HCT116 (cell line): ENCODE measurements around the gene ASCL1. TPM values are rescaled to one million over a fixed set of nuclear protein-coding genes. Genes with fewer than 3 reads are reported as not detected.

Source experiments
- ATAC-seq: fragments of 200-7000 bp; cut with Tn5 transposase; 2 replicates; pipeline ENCODE4 v1.9.1; 2020; ENCODE audit warnings: mild to moderate bottlenecking, moderate library complexity
- BruUV-seq: library from RNA; stranded (reverse); fragments of 400-500 nt; replicated peaks from 2 replicates; lab custom pipeline; 2021; lab: Mats Ljungman, UMichigan
- CTCF ChIA-PET: fragments of 300-600 bp; sonication (Branson Sonifier 250); formaldehyde crosslinking; loops from one replicate; lab custom pipeline; 2021; ENCODE audit warnings: antibody characterized with exemption; lab: Charles Lee
- POLR2A ChIA-PET: fragments of 300-600, 350-600 bp; sonication (Branson Sonifier 250); formaldehyde crosslinking; loops from one replicate; lab custom pipeline; 2021; ENCODE audit warnings: antibody characterized with exemption; lab: Charles Lee
- RAD21 ChIA-PET, 2 experiments: fragments of 300-600 bp; sonication (Branson Sonifier 250); formaldehyde crosslinking; loops; one replicate each; lab custom pipeline; 2023; ENCODE audit warnings: low total read pairs in 2 of 2; ENCODE audit not compliant: uncharacterized antibody in 2 of 2, unreplicated experiment in 2 of 2, low non-redundant PET in 1 of 2; lab: Charles Lee
- DNase-seq: peaks from one replicate; pipeline ENCODE4 v3.0.0-alpha.2; 2010; ENCODE audit warnings: low read depth, low spot score
- H2AFZ ChIP-seq: fragments of 200-600 bp; shearing (Covaris generic), sonication (generic); 2 replicates; pipeline ENCODE4 v1.6.1; 2017; ENCODE audit warnings: low read depth, mixed run types, mixed read lengths, antibody characterized with exemption, low read length; ENCODE audit not compliant: poor library complexity, severe bottlenecking
- H3K27ac ChIP-seq: 2 replicates; pipeline ENCODE4 v1.5.1; 2012; ENCODE audit warnings: low read depth, low read length
- H3K27me3 ChIP-seq: fragments of 200-600 bp; sonication (generic); 2 replicates; pipeline ENCODE4 v1.6.1; 2016; ENCODE audit warnings: mixed run types, low read length, mixed read lengths; ENCODE audit not compliant: insufficient read depth
- H3K36me3 ChIP-seq, 2 experiments: fragments of 200-500 bp in 1 of 2; fragments of 200-600 bp in 1 of 2; sonication (Bioruptor generic) in 1 of 2; sonication (generic) in 1 of 2; 2 replicates each; pipeline versions ENCODE4 v1.5.1 to v1.6.1; 2014 to 2016; ENCODE audit warnings: low read length in 2 of 2, inconsistent platforms in 1 of 2, mixed read lengths in 1 of 2, mixed run types in 1 of 2; ENCODE audit not compliant: insufficient read depth in 2 of 2, control insufficient read depth in 1 of 2
- H3K4me1 ChIP-seq, 2 experiments: fragments of 200-600 bp in 1 of 2; sonication (generic) in 1 of 2; 2 replicates each; pipeline versions ENCODE4 v1.5.1 to v1.6.1; 2012 to 2017; ENCODE audit warnings: low read length in 2 of 2, inconsistent platforms in 1 of 2, mild to moderate bottlenecking in 1 of 2, mixed read lengths in 1 of 2, mixed run types in 1 of 2, moderate library complexity in 1 of 2; ENCODE audit not compliant: insufficient read depth in 2 of 2, control insufficient read depth in 1 of 2
- H3K4me2 ChIP-seq: fragments of 200-600 bp; sonication (generic); 2 replicates; pipeline ENCODE4 v1.6.1; 2017; ENCODE audit warnings: mixed run types, low read length, mixed read lengths
- H3K4me3 ChIP-seq, 2 experiments: fragments of 200-600 bp in 1 of 2; sonication (generic) in 1 of 2; replicated peaks in 1 of 2; 2 replicates each; pipeline ENCODE4 v1.5.1; 2011 to 2016; ENCODE audit warnings: low read length in 2 of 2, control low read depth in 1 of 2, low read depth in 1 of 2, mild to moderate bottlenecking in 1 of 2, mixed read lengths in 1 of 2, mixed run types in 1 of 2
- H3K79me2 ChIP-seq: fragments of 200-600 bp; sonication (generic); 2 replicates; pipeline ENCODE4 v1.6.1; 2017; ENCODE audit warnings: mild to moderate bottlenecking, mixed run types, low read length, moderate library complexity, mixed read lengths; ENCODE audit not compliant: insufficient read depth
- H3K9ac ChIP-seq: fragments of 200-600 bp; sonication (generic); 2 replicates; pipeline ENCODE4 v1.6.1; 2016; ENCODE audit warnings: low read length, mixed read lengths
- H3K9me2 ChIP-seq: fragments of 200-600 bp; sonication (generic), shearing (Covaris generic); 2 replicates; pipeline ENCODE4 v1.6.1; 2017; ENCODE audit warnings: mixed run types, mild to moderate bottlenecking, moderate library complexity; ENCODE audit not compliant: insufficient read depth
- H3K9me3 ChIP-seq, 2 experiments: fragments of 200-500 bp in 1 of 2; fragments of 200-600 bp in 1 of 2; sonication (Bioruptor generic) in 1 of 2; sonication (generic) in 1 of 2; 2 replicates each; pipeline ENCODE4 v1.6.1; 2014 to 2017; ENCODE audit warnings: low read length in 2 of 2, mixed read lengths in 2 of 2, inconsistent platforms in 1 of 2, low read depth in 1 of 2, mild to moderate bottlenecking in 1 of 2, mixed run types in 1 of 2, moderate library complexity in 1 of 2; ENCODE audit not compliant: control insufficient read depth in 1 of 2, insufficient read depth in 1 of 2
- H4K20me1 ChIP-seq: fragments of 200-600 bp; sonication (generic), shearing (Covaris generic); 2 replicates; pipeline ENCODE4 v1.6.1; 2017; ENCODE audit warnings: mixed run types, mild to moderate bottlenecking, moderate library complexity; ENCODE audit not compliant: insufficient read depth
- CBX3 ChIP-seq: IDR thresholded peaks from 2 replicates; pipeline ENCODE4 v1.6.1; 2012; ENCODE audit warnings: low read depth
- CEBPB ChIP-seq: IDR thresholded peaks from 2 replicates; pipeline ENCODE4 v1.6.1; 2012; ENCODE audit warnings: low read depth
- EGR1 ChIP-seq: IDR thresholded peaks from 2 replicates; pipeline ENCODE4 v1.6.1; 2012; ENCODE audit warnings: low read depth
- FOSL1 ChIP-seq: IDR thresholded peaks from 2 replicates; pipeline ENCODE4 v1.6.1; 2012; ENCODE audit warnings: low read depth
- JUND ChIP-seq: IDR thresholded peaks from 2 replicates; pipeline ENCODE4 v1.6.1; 2012
- POLR2A ChIP-seq: IDR thresholded peaks from 2 replicates; pipeline ENCODE4 v1.7.0; 2011; ENCODE audit warnings: borderline replicate concordance; ENCODE audit not compliant: insufficient read depth, insufficient read length; ENCODE audit errors: extremely low read depth
- POLR2AphosphoS5 ChIP-seq: IDR thresholded peaks from 2 replicates; pipeline ENCODE4 v1.6.1; 2011; ENCODE audit warnings: mild to moderate bottlenecking, low read depth, low read length, moderate library complexity
- RAD21 ChIP-seq: IDR thresholded peaks from 2 replicates; pipeline ENCODE4 v1.6.1; 2012; ENCODE audit warnings: low read depth, mild to moderate bottlenecking
- SIN3A ChIP-seq: IDR thresholded peaks from 2 replicates; pipeline ENCODE4 v1.6.1; 2012; ENCODE audit warnings: low read depth
- SRF ChIP-seq: IDR thresholded peaks from 2 replicates; pipeline ENCODE4 v1.6.1; 2012; ENCODE audit warnings: low read depth
- YY1 ChIP-seq: IDR thresholded peaks from 2 replicates; pipeline ENCODE4 v1.6.1; 2011; ENCODE audit warnings: low read length, low read depth, moderate library complexity, mild to moderate bottlenecking; ENCODE audit not compliant: insufficient replicate concordance; ENCODE audit errors: extremely low read depth
- ZNF274 ChIP-seq: fragments of 200-500 bp; sonication (Bioruptor generic); IDR thresholded peaks from 2 replicates; pipeline ENCODE4 v1.6.1; 2014; ENCODE audit warnings: mild to moderate bottlenecking, low read depth, low read length, inconsistent platforms
- intact Hi-C: fragments of 100-400 bp; cut with micrococcal nuclease; formaldehyde crosslinking; loops from 2 replicates; pipeline ENCODE4 v1.10.0; 2022
- total RNA-seq: library from RNA; stranded (reverse); gene quantifications from one replicate; pipeline ENCODE4 v1.2.1, GENCODE V29; 2021; ENCODE audit not compliant: unreplicated experiment
- TF ChIP-seq, protein P1 (sequence below), 3 experiments: fragments of 200-600 bp in 1 of 3; sonication (generic) in 1 of 3; IDR thresholded peaks in 2 of 3; conservative IDR thresholded peaks in 1 of 3; 2 replicates each; pipeline ENCODE4 v1.5.1; 2012 to 2017; ENCODE audit warnings: low read depth in 2 of 3, low read length in 2 of 3, antibody characterized with exemption in 1 of 3, borderline replicate concordance in 1 of 3, control low read depth in 1 of 3, mild to moderate bottlenecking in 1 of 3, mixed read lengths in 1 of 3, mixed run types in 1 of 3, moderate library complexity in 1 of 3; ENCODE audit not compliant: insufficient read depth in 1 of 3
- TF ChIP-seq, protein P2 (sequence below): IDR thresholded peaks from 2 replicates; pipeline ENCODE4 v1.6.1; 2012
- TF ChIP-seq, protein P3 (sequence below): IDR thresholded peaks from 2 replicates; pipeline ENCODE4 v1.6.1; 2012; ENCODE audit warnings: low read depth

Gene ASCL1
- total RNA-seq, 1 experiment from 2014 or later = not detected

DNA sequence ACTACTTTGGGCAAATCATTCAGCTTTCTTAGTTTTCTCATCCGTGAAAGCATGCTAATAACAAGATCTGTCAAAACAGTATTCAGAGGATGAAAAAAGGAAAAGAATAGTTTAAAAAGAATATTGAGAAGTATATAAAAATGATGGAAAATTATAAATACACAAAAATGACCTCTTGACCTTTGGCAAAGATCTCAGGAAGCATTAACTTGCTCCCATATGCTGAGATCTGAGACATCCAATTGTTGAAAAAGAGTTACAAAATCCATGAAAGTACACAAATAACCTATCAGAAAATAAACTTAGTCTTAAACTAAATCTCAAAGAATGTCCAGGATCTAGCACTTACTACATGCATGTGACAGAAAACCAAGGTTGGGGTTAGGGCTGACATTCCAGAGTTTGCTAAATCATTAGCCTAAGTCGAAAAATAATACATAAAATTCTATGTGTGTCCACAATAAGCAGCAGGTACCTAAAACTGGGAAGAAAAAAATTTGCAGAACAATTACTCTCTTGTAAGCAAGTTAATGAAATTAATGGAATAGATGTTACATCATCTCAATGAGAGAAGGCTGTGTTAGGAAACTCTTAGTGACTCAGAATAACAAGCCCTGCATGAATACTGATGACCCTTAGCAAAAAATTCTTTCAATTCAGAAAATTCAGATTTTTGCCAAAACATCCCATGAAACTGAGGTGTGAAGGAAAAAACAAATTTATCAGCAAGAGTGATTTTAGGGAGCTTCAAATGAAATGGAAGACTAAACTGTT, 43.8 kb upstream of the ASCL1 start:
- Histone ChIP-seq H3K27me3 (0 out of 2 replicates have a peak, but pooled peaks cover 9% of the 10 kb centered on the region), H3K9ac (no peak overlapping the region), H4K20me1 (no peaks in the 10 kb centered on the region), H3K9me2 (no peaks in the 10 kb centered on the region), H3K36me3 (no peaks in the 10 kb centered on the region), H3K4me2 (no peak overlapping the region), H3K4me3 (no peak overlapping the region), H3K9me3 (no peaks in the 10 kb centered on the region), H2AFZ (no peak overlapping the region), H3K27ac (no peak overlapping the region), H3K79me2 (no peaks in the 10 kb centered on the region), H3K4me1 (peaks cover 0 to 11% of the 10 kb centered on the region in 2 experiments; a peak in 2 of 4 replicates)
- no TSS peak for BruUV-seq
- ChIA-PET POLR2A (no interaction called here), RAD21 (no interaction called here), CTCF (no interaction called here)
- ATAC-seq = no peak
- DNase-seq = no peak
- intact Hi-C loops = no loop called here
- TF ChIP-seq YY1 = no peak
- TF ChIP-seq ZNF274 = no peak
- TF ChIP-seq, protein P1, sequence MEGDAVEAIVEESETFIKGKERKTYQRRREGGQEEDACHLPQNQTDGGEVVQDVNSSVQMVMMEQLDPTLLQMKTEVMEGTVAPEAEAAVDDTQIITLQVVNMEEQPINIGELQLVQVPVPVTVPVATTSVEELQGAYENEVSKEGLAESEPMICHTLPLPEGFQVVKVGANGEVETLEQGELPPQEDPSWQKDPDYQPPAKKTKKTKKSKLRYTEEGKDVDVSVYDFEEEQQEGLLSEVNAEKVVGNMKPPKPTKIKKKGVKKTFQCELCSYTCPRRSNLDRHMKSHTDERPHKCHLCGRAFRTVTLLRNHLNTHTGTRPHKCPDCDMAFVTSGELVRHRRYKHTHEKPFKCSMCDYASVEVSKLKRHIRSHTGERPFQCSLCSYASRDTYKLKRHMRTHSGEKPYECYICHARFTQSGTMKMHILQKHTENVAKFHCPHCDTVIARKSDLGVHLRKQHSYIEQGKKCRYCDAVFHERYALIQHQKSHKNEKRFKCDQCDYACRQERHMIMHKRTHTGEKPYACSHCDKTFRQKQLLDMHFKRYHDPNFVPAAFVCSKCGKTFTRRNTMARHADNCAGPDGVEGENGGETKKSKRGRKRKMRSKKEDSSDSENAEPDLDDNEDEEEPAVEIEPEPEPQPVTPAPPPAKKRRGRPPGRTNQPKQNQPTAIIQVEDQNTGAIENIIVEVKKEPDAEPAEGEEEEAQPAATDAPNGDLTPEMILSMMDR (IDR thresholded peaks at IDR 0.05 in 2 of 3, conservative IDR thresholded peaks at IDR 0.05 in 1 of 3; ENCODE audit: borderline replicate concordance in 1 of 3, insufficient read depth in 1 of 3, low read depth in 2 of 3, low read length in 2 of 3) = no peak
- no peak for TF ChIP-seq EGR1
- TF ChIP-seq SIN3A = no peak
- no peak for TF ChIP-seq CEBPB
- TF ChIP-seq, protein P2, sequence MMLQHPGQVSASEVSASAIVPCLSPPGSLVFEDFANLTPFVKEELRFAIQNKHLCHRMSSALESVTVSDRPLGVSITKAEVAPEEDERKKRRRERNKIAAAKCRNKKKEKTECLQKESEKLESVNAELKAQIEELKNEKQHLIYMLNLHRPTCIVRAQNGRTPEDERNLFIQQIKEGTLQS = no peak
- TF ChIP-seq JUND = no peak
- no peak for TF ChIP-seq POLR2AphosphoS5
- no peak for TF ChIP-seq POLR2A
- no peak for TF ChIP-seq FOSL1
- TF ChIP-seq SRF = no peak
- TF ChIP-seq, protein P3, sequence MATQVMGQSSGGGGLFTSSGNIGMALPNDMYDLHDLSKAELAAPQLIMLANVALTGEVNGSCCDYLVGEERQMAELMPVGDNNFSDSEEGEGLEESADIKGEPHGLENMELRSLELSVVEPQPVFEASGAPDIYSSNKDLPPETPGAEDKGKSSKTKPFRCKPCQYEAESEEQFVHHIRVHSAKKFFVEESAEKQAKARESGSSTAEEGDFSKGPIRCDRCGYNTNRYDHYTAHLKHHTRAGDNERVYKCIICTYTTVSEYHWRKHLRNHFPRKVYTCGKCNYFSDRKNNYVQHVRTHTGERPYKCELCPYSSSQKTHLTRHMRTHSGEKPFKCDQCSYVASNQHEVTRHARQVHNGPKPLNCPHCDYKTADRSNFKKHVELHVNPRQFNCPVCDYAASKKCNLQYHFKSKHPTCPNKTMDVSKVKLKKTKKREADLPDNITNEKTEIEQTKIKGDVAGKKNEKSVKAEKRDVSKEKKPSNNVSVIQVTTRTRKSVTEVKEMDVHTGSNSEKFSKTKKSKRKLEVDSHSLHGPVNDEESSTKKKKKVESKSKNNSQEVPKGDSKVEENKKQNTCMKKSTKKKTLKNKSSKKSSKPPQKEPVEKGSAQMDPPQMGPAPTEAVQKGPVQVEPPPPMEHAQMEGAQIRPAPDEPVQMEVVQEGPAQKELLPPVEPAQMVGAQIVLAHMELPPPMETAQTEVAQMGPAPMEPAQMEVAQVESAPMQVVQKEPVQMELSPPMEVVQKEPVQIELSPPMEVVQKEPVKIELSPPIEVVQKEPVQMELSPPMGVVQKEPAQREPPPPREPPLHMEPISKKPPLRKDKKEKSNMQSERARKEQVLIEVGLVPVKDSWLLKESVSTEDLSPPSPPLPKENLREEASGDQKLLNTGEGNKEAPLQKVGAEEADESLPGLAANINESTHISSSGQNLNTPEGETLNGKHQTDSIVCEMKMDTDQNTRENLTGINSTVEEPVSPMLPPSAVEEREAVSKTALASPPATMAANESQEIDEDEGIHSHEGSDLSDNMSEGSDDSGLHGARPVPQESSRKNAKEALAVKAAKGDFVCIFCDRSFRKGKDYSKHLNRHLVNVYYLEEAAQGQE = no peak
- no peak for TF ChIP-seq CBX3
- TF ChIP-seq RAD21 = no peak
